HCT116 (cell line): ENCODE data around the gene RAD9A. TPM values are rescaled to one million over a fixed set of nuclear protein-coding genes. Genes with fewer than 3 reads are reported as not detected.

Source experiments
- ATAC-seq: fragments of 200-7000 bp; cut with Tn5 transposase; 2 replicates; pipeline ENCODE4 v1.9.1; 2020; ENCODE audit warnings: mild to moderate bottlenecking, moderate library complexity
- BruUV-seq: library from RNA; stranded (reverse); fragments of 400-500 nt; replicated peaks from 2 replicates; lab custom pipeline; 2021; lab: Mats Ljungman, UMichigan
- CTCF ChIA-PET: fragments of 300-600 bp; sonication (Branson Sonifier 250); formaldehyde crosslinking; loops from one replicate; lab custom pipeline; 2021; ENCODE audit warnings: antibody characterized with exemption; lab: Charles Lee
- POLR2A ChIA-PET: fragments of 300-600, 350-600 bp; sonication (Branson Sonifier 250); formaldehyde crosslinking; loops from one replicate; lab custom pipeline; 2021; ENCODE audit warnings: antibody characterized with exemption; lab: Charles Lee
- RAD21 ChIA-PET, 2 experiments: fragments of 300-600 bp; sonication (Branson Sonifier 250); formaldehyde crosslinking; loops; one replicate each; lab custom pipeline; 2023; ENCODE audit warnings: low total read pairs in 2 of 2; ENCODE audit not compliant: uncharacterized antibody in 2 of 2, unreplicated experiment in 2 of 2, low non-redundant PET in 1 of 2; lab: Charles Lee
- DNase-seq: peaks from one replicate; pipeline ENCODE4 v3.0.0-alpha.2; 2010; ENCODE audit warnings: low read depth, low spot score
- H2AFZ ChIP-seq: fragments of 200-600 bp; shearing (Covaris generic), sonication (generic); 2 replicates; pipeline ENCODE4 v1.6.1; 2017; ENCODE audit warnings: low read depth, mixed run types, mixed read lengths, antibody characterized with exemption, low read length; ENCODE audit not compliant: poor library complexity, severe bottlenecking
- H3K27ac ChIP-seq: 2 replicates; pipeline ENCODE4 v1.5.1; 2012; ENCODE audit warnings: low read depth, low read length
- H3K27me3 ChIP-seq: fragments of 200-600 bp; sonication (generic); 2 replicates; pipeline ENCODE4 v1.6.1; 2016; ENCODE audit warnings: mixed run types, low read length, mixed read lengths; ENCODE audit not compliant: insufficient read depth
- H3K36me3 ChIP-seq, 2 experiments: fragments of 200-500 bp in 1 of 2; fragments of 200-600 bp in 1 of 2; sonication (Bioruptor generic) in 1 of 2; sonication (generic) in 1 of 2; 2 replicates each; pipeline versions ENCODE4 v1.5.1 to v1.6.1; 2014 to 2016; ENCODE audit warnings: low read length in 2 of 2, inconsistent platforms in 1 of 2, mixed read lengths in 1 of 2, mixed run types in 1 of 2; ENCODE audit not compliant: insufficient read depth in 2 of 2, control insufficient read depth in 1 of 2
- H3K4me1 ChIP-seq, 2 experiments: fragments of 200-600 bp in 1 of 2; sonication (generic) in 1 of 2; 2 replicates each; pipeline versions ENCODE4 v1.5.1 to v1.6.1; 2012 to 2017; ENCODE audit warnings: low read length in 2 of 2, inconsistent platforms in 1 of 2, mild to moderate bottlenecking in 1 of 2, mixed read lengths in 1 of 2, mixed run types in 1 of 2, moderate library complexity in 1 of 2; ENCODE audit not compliant: insufficient read depth in 2 of 2, control insufficient read depth in 1 of 2
- H3K4me2 ChIP-seq: fragments of 200-600 bp; sonication (generic); 2 replicates; pipeline ENCODE4 v1.6.1; 2017; ENCODE audit warnings: mixed run types, low read length, mixed read lengths
- H3K4me3 ChIP-seq, 2 experiments: fragments of 200-600 bp in 1 of 2; sonication (generic) in 1 of 2; replicated peaks in 1 of 2; 2 replicates each; pipeline ENCODE4 v1.5.1; 2011 to 2016; ENCODE audit warnings: low read length in 2 of 2, control low read depth in 1 of 2, low read depth in 1 of 2, mild to moderate bottlenecking in 1 of 2, mixed read lengths in 1 of 2, mixed run types in 1 of 2
- H3K79me2 ChIP-seq: fragments of 200-600 bp; sonication (generic); 2 replicates; pipeline ENCODE4 v1.6.1; 2017; ENCODE audit warnings: mild to moderate bottlenecking, mixed run types, low read length, moderate library complexity, mixed read lengths; ENCODE audit not compliant: insufficient read depth
- H3K9ac ChIP-seq: fragments of 200-600 bp; sonication (generic); 2 replicates; pipeline ENCODE4 v1.6.1; 2016; ENCODE audit warnings: low read length, mixed read lengths
- H3K9me2 ChIP-seq: fragments of 200-600 bp; sonication (generic), shearing (Covaris generic); 2 replicates; pipeline ENCODE4 v1.6.1; 2017; ENCODE audit warnings: mixed run types, mild to moderate bottlenecking, moderate library complexity; ENCODE audit not compliant: insufficient read depth
- H3K9me3 ChIP-seq, 2 experiments: fragments of 200-500 bp in 1 of 2; fragments of 200-600 bp in 1 of 2; sonication (Bioruptor generic) in 1 of 2; sonication (generic) in 1 of 2; 2 replicates each; pipeline ENCODE4 v1.6.1; 2014 to 2017; ENCODE audit warnings: low read length in 2 of 2, mixed read lengths in 2 of 2, inconsistent platforms in 1 of 2, low read depth in 1 of 2, mild to moderate bottlenecking in 1 of 2, mixed run types in 1 of 2, moderate library complexity in 1 of 2; ENCODE audit not compliant: control insufficient read depth in 1 of 2, insufficient read depth in 1 of 2
- H4K20me1 ChIP-seq: fragments of 200-600 bp; sonication (generic), shearing (Covaris generic); 2 replicates; pipeline ENCODE4 v1.6.1; 2017; ENCODE audit warnings: mixed run types, mild to moderate bottlenecking, moderate library complexity; ENCODE audit not compliant: insufficient read depth
- ATF3 ChIP-seq: IDR thresholded peaks from 2 replicates; pipeline ENCODE4 v1.6.1; 2012
- CBX3 ChIP-seq: IDR thresholded peaks from 2 replicates; pipeline ENCODE4 v1.6.1; 2012; ENCODE audit warnings: low read depth
- CTCF ChIP-seq, 3 experiments: fragments of 200-600 bp in 1 of 3; sonication (generic) in 1 of 3; IDR thresholded peaks in 2 of 3; conservative IDR thresholded peaks in 1 of 3; 2 replicates each; pipeline ENCODE4 v1.5.1; 2012 to 2017; ENCODE audit warnings: low read depth in 2 of 3, low read length in 2 of 3, antibody characterized with exemption in 1 of 3, borderline replicate concordance in 1 of 3, control low read depth in 1 of 3, mild to moderate bottlenecking in 1 of 3, mixed read lengths in 1 of 3, mixed run types in 1 of 3, moderate library complexity in 1 of 3; ENCODE audit not compliant: insufficient read depth in 1 of 3
- EGR1 ChIP-seq: IDR thresholded peaks from 2 replicates; pipeline ENCODE4 v1.6.1; 2012; ENCODE audit warnings: low read depth
- ELF1 ChIP-seq: IDR thresholded peaks from 2 replicates; pipeline ENCODE4 v1.6.1; 2012; ENCODE audit warnings: low read depth, borderline replicate concordance
- EZH2 ChIP-seq: fragments of 200-600 bp; sonication (generic); IDR thresholded peaks from 2 replicates; pipeline ENCODE4 v1.6.1; 2017; ENCODE audit warnings: antibody characterized with exemption, mixed run types
- EZH2phosphoT487 ChIP-seq: fragments of 200-600 bp; IDR thresholded peaks from 2 replicates; pipeline ENCODE4 v1.6.1; 2018; ENCODE audit warnings: antibody characterized with exemption, borderline replicate concordance
- FOSL1 ChIP-seq: IDR thresholded peaks from 2 replicates; pipeline ENCODE4 v1.6.1; 2012; ENCODE audit warnings: low read depth
- MAX ChIP-seq: IDR thresholded peaks from 2 replicates; pipeline ENCODE4 v1.6.1; 2012
- POLR2A ChIP-seq: IDR thresholded peaks from 2 replicates; pipeline ENCODE4 v1.7.0; 2011; ENCODE audit warnings: borderline replicate concordance; ENCODE audit not compliant: insufficient read depth, insufficient read length; ENCODE audit errors: extremely low read depth
- POLR2AphosphoS5 ChIP-seq: IDR thresholded peaks from 2 replicates; pipeline ENCODE4 v1.6.1; 2011; ENCODE audit warnings: mild to moderate bottlenecking, low read depth, low read length, moderate library complexity
- RAD21 ChIP-seq: IDR thresholded peaks from 2 replicates; pipeline ENCODE4 v1.6.1; 2012; ENCODE audit warnings: low read depth, mild to moderate bottlenecking
- REST ChIP-seq: IDR thresholded peaks from 2 replicates; pipeline ENCODE4 v1.6.1; 2012; ENCODE audit warnings: low read depth
- SIN3A ChIP-seq: IDR thresholded peaks from 2 replicates; pipeline ENCODE4 v1.6.1; 2012; ENCODE audit warnings: low read depth
- SP1 ChIP-seq: IDR thresholded peaks from 2 replicates; pipeline ENCODE4 v1.6.1; 2012; ENCODE audit warnings: low read depth
- SRF ChIP-seq: IDR thresholded peaks from 2 replicates; pipeline ENCODE4 v1.6.1; 2012; ENCODE audit warnings: low read depth
- YY1 ChIP-seq: IDR thresholded peaks from 2 replicates; pipeline ENCODE4 v1.6.1; 2011; ENCODE audit warnings: low read length, low read depth, moderate library complexity, mild to moderate bottlenecking; ENCODE audit not compliant: insufficient replicate concordance; ENCODE audit errors: extremely low read depth
- ZBTB33 ChIP-seq: IDR thresholded peaks from 2 replicates; pipeline ENCODE4 v1.6.1; 2011; ENCODE audit warnings: mild to moderate bottlenecking, low read length, moderate library complexity; ENCODE audit not compliant: insufficient replicate concordance; ENCODE audit errors: extremely low read depth
- ZFX ChIP-seq: fragments of 450-650 bp; IDR thresholded peaks from 2 replicates; pipeline ENCODE4 v1.6.1; 2017
- ZNF274 ChIP-seq: fragments of 200-500 bp; sonication (Bioruptor generic); IDR thresholded peaks from 2 replicates; pipeline ENCODE4 v1.6.1; 2014; ENCODE audit warnings: mild to moderate bottlenecking, low read depth, low read length, inconsistent platforms
- intact Hi-C: fragments of 100-400 bp; cut with micrococcal nuclease; formaldehyde crosslinking; loops from 2 replicates; pipeline ENCODE4 v1.10.0; 2022
- total RNA-seq: library from RNA; stranded (reverse); gene quantifications from one replicate; pipeline ENCODE4 v1.2.1, GENCODE V29; 2021; ENCODE audit not compliant: unreplicated experiment

Gene RAD9A
- total RNA-seq, 1 experiment from 2014 or later, result 49.8 TPM

- intact Hi-C loops, result no loop called here
- Histone ChIP-seq H3K79me2 (no peaks in the 10 kb centered on the region), H3K9me2 (no peaks in the 10 kb centered on the region), H4K20me1 (no peaks in the 10 kb centered on the region), H3K27me3 (no peaks in the 10 kb centered on the region), H3K4me2 (peak overlapping the region; percentile 88), H2AFZ (no peak overlapping the region), H3K27ac (peak overlapping the region; percentile 70), H3K36me3 (no peaks in the 10 kb centered on the region), H3K9me3 (no peaks in the 10 kb centered on the region), H3K4me1 (peaks cover 72 to 88% of the 10 kb centered on the region in 2 experiments), H3K4me3 (peak overlapping the region in 1 of 2 experiments; percentile 45; a peak in 1 of 4 replicates), H3K9ac (peak overlapping the region; percentile 69)
- no peak for ATAC-seq
- ChIA-PET RAD21 (interaction anchor here (0.7 to 5.0 kb wide), 3 partner anchors 9 to 23 kb away, joined by 6 to 76 read pairs (median 44); partner anchors contain the start of gene POLD4 (in 1 of the 2)), POLR2A (interaction anchor here (15.1 kb wide), 1 partner anchor 24 kb away, joined by 210 read pairs; the partner anchor contains the start of gene POLD4), CTCF (interaction anchor here (2.8 to 15.5 kb wide), 3 partner anchors 22 to 117 kb away, joined by 11 to 456 read pairs (median 50); partner anchors contain the start of gene POLD4)
- no TSS peak for BruUV-seq
- DNase-seq, result no peak
- TF ChIP-seq YY1 (no peak), ELF1 (no peak), SRF (no peak), MAX (no peak), FOSL1 (no peak), REST (no peak), ZNF274 (no peak), CBX3 (no peak), EZH2phosphoT487 (no peak), EGR1 (no peak), SIN3A (no peak), POLR2A (no peak), ATF3 (no peak), CTCF (IDR thresholded peaks at IDR 0.05 in 2 of 3, conservative IDR thresholded peaks at IDR 0.05 in 1 of 3; ENCODE audit: borderline replicate concordance in 1 of 3, insufficient read depth in 1 of 3, low read depth in 2 of 3, low read length in 2 of 3) (no peak), RAD21 (no peak), POLR2AphosphoS5 (no peak), EZH2 (no peak), SP1 (no peak), ZBTB33 (no peak), ZFX (no peak)
These were observed 13.2 kb upstream of the RAD9A start for GRCh38 chr11:67378544-67378943.
